Measurements from ENCODE around the gene ACER1. TPM values are rescaled to one million over a fixed set of nuclear protein-coding genes. Genes with fewer than 3 reads are reported as not detected.

ACER1 gene
- total RNA-seq, 4 donors from 2014 or later, result not detected

GRCh38 chr19:6272913-6273600 is 60.4 kb downstream of the ACER1 start:
- no peaks in the 10 kb centered on the region for H3K27me3 ChIP-seq
- H3K9me3 ChIP-seq, result no peaks in the 10 kb centered on the region
- TF ChIP-seq CTCF (IDR thresholded peaks at IDR 0.05), result no peak
- TF ChIP-seq POLR2A (IDR thresholded peaks at IDR 0.05), result no peak
- TF ChIP-seq EP300 (IDR thresholded peaks at IDR 0.05), result no peak
- H3K36me3 ChIP-seq, result peaks cover 0 to 27% (median 0%) of the 10 kb centered on the region in 3 donors
- 51 to 52% methylated on average over 22 of the region's 22 CpGs for WGBS, 2 donors
- H3K4me3 ChIP-seq, result peak overlapping the region in 2 of 4 donors; percentile 11 to 34
- H3K4me1 ChIP-seq, result peaks cover 0 to 99% (median 68%) of the 10 kb centered on the region in 4 donors
- peak overlapping the region; percentile 75 to 93 (median 85) for H3K27ac ChIP-seq
- no peak for DNase-seq (ENCODE audit: low spot score in 2 of 2)

GRCh38 chr19:6272411-6272791 is 61.0 kb downstream of the ACER1 start:
- Histone ChIP-seq H3K4me1 (peaks cover 0 to 99% (median 62%) of the 10 kb centered on the region in 4 donors), H3K36me3 (peaks cover 0 to 31% (median 0%) of the 10 kb centered on the region in 3 donors), H3K27me3 (no peaks in the 10 kb centered on the region), H3K27ac (peak overlapping the region; percentile 60 to 93 (median 85)), H3K9me3 (no peaks in the 10 kb centered on the region), H3K4me3 (peak overlapping the region in 2 of 4 donors; percentile 6 to 38)
- 29 to 38% methylated on average over 11 of the region's 11 CpGs for WGBS, 2 donors
- no peak for TF ChIP-seq EP300 (IDR thresholded peaks at IDR 0.05)
- no peak for TF ChIP-seq CTCF (IDR thresholded peaks at IDR 0.05)
- TF ChIP-seq POLR2A (IDR thresholded peaks at IDR 0.05), result no peak
- DNase-seq (ENCODE audit: low spot score in 2 of 2), result no peak

GRCh38 chr19:6271721-6272410 is 61.5 kb downstream of the ACER1 start:
- TF ChIP-seq EP300 (IDR thresholded peaks at IDR 0.05), result peak in 1 of 2 donors; percentile 26
- TF ChIP-seq POLR2A (IDR thresholded peaks at IDR 0.05), result no peak
- peaks cover 0 to 94% (median 56%) of the 10 kb centered on the region in 4 donors for H3K4me1 ChIP-seq
- DNase-seq (ENCODE audit: low spot score in 2 of 2), result peak; percentile 63 to 64
- 28 to 29% methylated on average over 35 of the region's 35 CpGs for WGBS, 2 donors
- H3K36me3 ChIP-seq, result peaks cover 0 to 31% (median 0%) of the 10 kb centered on the region in 3 donors
- H3K27ac ChIP-seq, result peak overlapping the region; percentile 60 to 93 (median 85)
- H3K9me3 ChIP-seq, result no peaks in the 10 kb centered on the region
- H3K4me3 ChIP-seq, result peak overlapping the region in 3 of 4 donors; percentile 6 to 38 (median 10)
- H3K27me3 ChIP-seq, result no peaks in the 10 kb centered on the region

- TF ChIP-seq EP300 (IDR thresholded peaks at IDR 0.05) (no peak), CTCF (IDR thresholded peaks at IDR 0.05) (peak in 1 of 5 experiments; percentile 17), POLR2A (IDR thresholded peaks at IDR 0.05) (no peak)
- Histone ChIP-seq H3K4me3 (peak overlapping the region in 3 of 4 donors; percentile 6 to 38 (median 10)), H3K27ac (peak overlapping the region; percentile 60 to 93 (median 85)), H3K36me3 (peaks cover 0 to 31% (median 0%) of the 10 kb centered on the region in 3 donors), H3K4me1 (peaks cover 0 to 90% (median 52%) of the 10 kb centered on the region in 4 donors), H3K9me3 (no peaks in the 10 kb centered on the region), H3K27me3 (no peaks in the 10 kb centered on the region)
- no peak for DNase-seq (ENCODE audit: low spot score in 2 of 2)
- 54 to 64% methylated on average over 9 of the region's 9 CpGs for WGBS, 2 donors
Observed at GRCh38 chr19:6271251-6271650, 62.2 kb downstream of the ACER1 start.

- DNase-seq (ENCODE audit: low spot score in 2 of 2), result no peak
Observed at GRCh38 chr19:6270822-6271221, 62.6 kb downstream of the ACER1 start.

More at GRCh38 chr19:6270822-6271221, 62.6 kb downstream of the ACER1 start:
- no peak for TF ChIP-seq CTCF (IDR thresholded peaks at IDR 0.05)
- no peak overlapping the region for H3K4me3 ChIP-seq
- no peaks in the 10 kb centered on the region for H3K27me3 ChIP-seq
- no peaks in the 10 kb centered on the region for H3K9me3 ChIP-seq
- 88% methylated on average over 17 of the region's 17 CpGs for whole genome bisulfite sequencing, 2 donors
- H3K4me1 ChIP-seq, result peaks cover 0 to 90% (median 48%) of the 10 kb centered on the region in 4 donors
- peaks cover 0 to 33% (median 0%) of the 10 kb centered on the region in 3 donors for H3K36me3 ChIP-seq
- H3K27ac ChIP-seq, result peak overlapping the region in 3 of 4 donors; percentile 49 to 93 (median 89)

All from tibial nerve (tissue), 4 donors.